Astrocyte of the cerebellum (primary cell): ENCODE data around the gene LRP1B.

ENCODE experiments used
- DNase-seq: peaks from one replicate; pipeline ENCODE4 v3.0.0-alpha.2; 2011; ENCODE audit warnings: low read depth
- H3K4me3 ChIP-seq: 2 replicates; pipeline ENCODE4 v1.5.1; 2011; ENCODE audit warnings: mild to moderate bottlenecking, low read depth, low read length, moderate library complexity
- CTCF ChIP-seq: IDR thresholded peaks from 2 replicates; pipeline ENCODE4 v1.5.1; 2012; ENCODE audit warnings: low read length, low read depth, moderate library complexity, mild to moderate bottlenecking; ENCODE audit errors: missing control alignments
- in situ Hi-C: cut with HindIII; loops from 2 replicates; pipeline ENCODE4 v1.10.0; 2017; ENCODE audit warnings: low sequenced_read_pairs

Gene LRP1B

GRCh38 chr2:140276661-140277060, 1854.2 kb downstream of the LRP1B start:
- DNase-seq: no peak
- in situ Hi-C loops: no loop called here
- H3K4me3 ChIP-seq: no peak overlapping the region
- TF ChIP-seq CTCF: no peak

GRCh38 chr2:140275427-140275826, 1855.4 kb downstream of the LRP1B start:
- no peak for TF ChIP-seq CTCF
- in situ Hi-C loops: no loop called here
- DNase-seq: no peak
- no peak overlapping the region for H3K4me3 ChIP-seq

GRCh38 chr2:140274891-140275290, 1855.9 kb downstream of the LRP1B start:
- H3K4me3 ChIP-seq: no peak overlapping the region
- no peak for TF ChIP-seq CTCF
- DNase-seq: no peak
- in situ Hi-C loops: no loop called here

GRCh38 chr2:140273958-140274357, 1856.9 kb downstream of the LRP1B start:
- in situ Hi-C loops: no loop called here
- TF ChIP-seq CTCF: no peak
- DNase-seq: no peak
- H3K4me3 ChIP-seq: no peak overlapping the region

GRCh38 chr2:140273408-140273807, 1857.4 kb downstream of the LRP1B start:
- H3K4me3 ChIP-seq: no peak overlapping the region
- no peak for DNase-seq
- in situ Hi-C loops: no loop called here
- TF ChIP-seq CTCF: no peak

GRCh38 chr2:140270224-140270623, 1860.6 kb downstream of the LRP1B start:
- in situ Hi-C loops: no loop called here
- DNase-seq: no peak
- H3K4me3 ChIP-seq: no peak overlapping the region
- no peak for TF ChIP-seq CTCF

- no peak for TF ChIP-seq CTCF
- no peak overlapping the region for H3K4me3 ChIP-seq
- DNase-seq: no peak
- in situ Hi-C loops: no loop called here
These were observed 1861.8 kb downstream of the LRP1B start for GRCh38 chr2:140269000-140269399.
